Lower leg skin (tissue), 4 donors: ENCODE results near the gene ADD2. TPM values are rescaled to one million over a fixed set of nuclear protein-coding genes. Genes with fewer than 3 reads are reported as not detected.

Source experiments
- DNase-seq, 2 donors: peaks; one replicate each; pipeline ENCODE4 v3.0.0-alpha.2; 2019; ENCODE audit warnings: low spot score in 2 of 2
- H3K4me3 ChIP-seq: fragments of 200-600 bp; sonication (generic); 2 replicates; pipeline ENCODE4 v1.5.1; 2017; ENCODE audit warnings: mild to moderate bottlenecking, low read depth; ENCODE audit not compliant: poor library complexity, severe bottlenecking
- POLR2A ChIP-seq, 2 donors: fragments of 450-650 bp; IDR thresholded peaks; one replicate each; pipeline ENCODE4 v1.6.1; 2016 to 2017; ENCODE audit warnings: antibody characterized with exemption in 2 of 2, mild to moderate bottlenecking in 1 of 2, moderate library complexity in 1 of 2
- WGBS, 2 donors: methylation state at CpG; one replicate each; pipeline ENCODE4 v1.1.5; 2018; 5-methylcytosine and 5-hydroxymethylcytosine counted together
- intact Hi-C: fragments of 100-400 bp; cut with DNase I; formaldehyde crosslinking; loops from one replicate; pipeline ENCODE4 v1.15.0; 2023; ENCODE audit warnings: low total_unique reads
- total RNA-seq, 4 donors: library from RNA; depleted of rRNA; stranded (reverse); fragments of >200 nt; gene quantifications; one replicate each; pipeline ENCODE4 v1.1.0, GENCODE V29; 2016
- TF ChIP-seq, protein P1 (sequence below), 3 donors: fragments of 450-650 bp; IDR thresholded peaks; one replicate each; pipeline ENCODE4 v1.5.1; 2016; ENCODE audit warnings: antibody characterized with exemption in 3 of 3, mild to moderate bottlenecking in 3 of 3, moderate library complexity in 2 of 3

The ADD2 gene
- total RNA-seq, 4 donors from 2014 or later: 0.17 to 1.2 (median 0.54) TPM

DNA sequence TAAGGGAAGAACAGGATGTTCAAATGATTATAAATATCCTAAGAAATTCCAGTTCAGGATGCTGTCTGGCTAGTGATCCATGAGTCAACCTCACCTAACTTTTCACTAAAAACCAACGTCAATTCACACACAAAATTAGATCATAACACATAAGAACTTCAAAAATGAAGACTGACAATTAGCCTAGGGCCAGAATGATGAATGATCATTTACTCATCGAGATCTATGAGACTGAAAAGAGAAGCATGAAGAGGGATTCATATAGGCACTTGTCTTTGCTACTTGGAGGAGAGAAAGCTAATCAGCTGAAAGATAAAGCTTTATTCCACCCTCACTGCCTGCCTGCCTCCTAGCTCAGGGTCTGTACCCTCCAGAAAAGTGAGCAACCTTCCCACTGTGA lies 29.8 kb downstream of the ADD2 start:
- TF ChIP-seq, protein P1, sequence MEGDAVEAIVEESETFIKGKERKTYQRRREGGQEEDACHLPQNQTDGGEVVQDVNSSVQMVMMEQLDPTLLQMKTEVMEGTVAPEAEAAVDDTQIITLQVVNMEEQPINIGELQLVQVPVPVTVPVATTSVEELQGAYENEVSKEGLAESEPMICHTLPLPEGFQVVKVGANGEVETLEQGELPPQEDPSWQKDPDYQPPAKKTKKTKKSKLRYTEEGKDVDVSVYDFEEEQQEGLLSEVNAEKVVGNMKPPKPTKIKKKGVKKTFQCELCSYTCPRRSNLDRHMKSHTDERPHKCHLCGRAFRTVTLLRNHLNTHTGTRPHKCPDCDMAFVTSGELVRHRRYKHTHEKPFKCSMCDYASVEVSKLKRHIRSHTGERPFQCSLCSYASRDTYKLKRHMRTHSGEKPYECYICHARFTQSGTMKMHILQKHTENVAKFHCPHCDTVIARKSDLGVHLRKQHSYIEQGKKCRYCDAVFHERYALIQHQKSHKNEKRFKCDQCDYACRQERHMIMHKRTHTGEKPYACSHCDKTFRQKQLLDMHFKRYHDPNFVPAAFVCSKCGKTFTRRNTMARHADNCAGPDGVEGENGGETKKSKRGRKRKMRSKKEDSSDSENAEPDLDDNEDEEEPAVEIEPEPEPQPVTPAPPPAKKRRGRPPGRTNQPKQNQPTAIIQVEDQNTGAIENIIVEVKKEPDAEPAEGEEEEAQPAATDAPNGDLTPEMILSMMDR (IDR thresholded peaks at IDR 0.05): no peak
- no peak for TF ChIP-seq POLR2A (IDR thresholded peaks at IDR 0.05)
- no peak overlapping the region for H3K4me3 ChIP-seq
- DNase-seq: no peak
- intact Hi-C loops: no loop called here
- 39 to 44% methylated on average over 2 of the region's 2 CpGs for WGBS, 2 donors

- no peak overlapping the region for H3K4me3 ChIP-seq
- intact Hi-C loops: no loop called here
- TF ChIP-seq, protein P1 (IDR thresholded peaks at IDR 0.05): no peak
- no peak for TF ChIP-seq POLR2A (IDR thresholded peaks at IDR 0.05)
- no peak for DNase-seq
- 62 to 67% methylated on average over 2 of the region's 2 CpGs for WGBS, 2 donors
Observed at GRCh38 chr2:70735071-70735470, 32.9 kb downstream of the ADD2 start.

DNA sequence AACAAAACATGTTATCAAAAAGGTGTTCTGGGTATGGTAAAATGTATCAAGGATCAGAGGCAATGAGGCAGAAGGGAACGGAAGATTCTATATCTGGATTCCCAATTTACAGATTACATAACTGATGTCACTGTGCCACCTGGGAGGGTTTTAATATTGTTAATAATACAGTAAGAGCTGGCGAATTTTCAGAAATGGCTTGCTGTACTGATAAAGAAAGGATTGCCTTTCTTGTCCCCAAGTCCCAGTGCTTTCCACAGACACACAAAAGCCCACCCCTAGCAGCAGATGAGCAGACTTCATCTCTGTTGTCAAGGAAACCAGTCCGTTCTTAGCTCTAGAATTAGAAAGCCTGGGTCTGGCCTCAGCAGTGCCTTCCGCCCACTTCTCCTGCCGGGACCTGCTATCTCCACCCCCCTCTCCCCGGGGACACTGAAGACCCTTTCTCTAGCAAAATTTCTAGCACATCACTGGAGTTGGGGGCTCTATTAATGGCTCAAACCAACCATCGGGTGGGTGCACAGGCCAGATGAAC lies 34.3 kb downstream of the ADD2 start:
- no peak for TF ChIP-seq POLR2A (IDR thresholded peaks at IDR 0.05)
- TF ChIP-seq, protein P1 (IDR thresholded peaks at IDR 0.05): no peak
- intact Hi-C loops: no loop called here
- 43 to 47% methylated on average over 7 of the region's 7 CpGs for WGBS, 2 donors
- no peak for DNase-seq
- H3K4me3 ChIP-seq: no peak overlapping the region

- 60 to 63% methylated on average over 6 of the region's 6 CpGs for WGBS, 2 donors
- intact Hi-C loops: no loop called here
- DNase-seq: no peak
- no peak overlapping the region for H3K4me3 ChIP-seq
- no peak for TF ChIP-seq POLR2A (IDR thresholded peaks at IDR 0.05)
- TF ChIP-seq, protein P1 (IDR thresholded peaks at IDR 0.05): no peak
Observed at GRCh38 chr2:70732766-70733645, 35.0 kb downstream of the ADD2 start.

DNA sequence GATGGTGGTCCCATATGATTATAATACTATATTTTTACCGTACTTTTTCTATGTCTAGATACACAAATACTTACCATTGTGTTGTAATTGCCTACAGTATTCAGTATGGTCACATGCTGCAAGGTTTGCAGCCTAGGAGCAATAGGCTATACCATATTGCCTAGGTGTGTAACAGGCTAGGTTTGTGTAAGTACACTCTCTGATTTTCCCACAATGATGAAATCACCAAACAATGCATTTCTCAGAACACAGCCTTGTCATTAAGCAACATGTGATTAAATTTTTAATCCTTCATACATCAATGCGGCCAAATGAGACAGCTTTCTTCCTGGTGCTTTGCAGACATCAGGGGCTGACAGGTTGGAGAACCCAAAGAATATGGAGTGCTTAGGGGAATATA lies 37.3 kb downstream of the ADD2 start:
- WGBS, 2 donors: 87 to 94% methylated on average over 2 of the region's 2 CpGs
- TF ChIP-seq, protein P1 (IDR thresholded peaks at IDR 0.05): no peak
- no peak for TF ChIP-seq POLR2A (IDR thresholded peaks at IDR 0.05)
- intact Hi-C loops: no loop called here
- no peak for DNase-seq
- no peak overlapping the region for H3K4me3 ChIP-seq
